Sigmoid colon (tissue), 7 donors: ENCODE data around the gene KRTAP12-2. TPM values are rescaled to one million over a fixed set of nuclear protein-coding genes. Genes with fewer than 3 reads are reported as not detected.
"Not testable (repeated sequence)": the region's sequence is repeated elsewhere in the genome, so short reads cannot be mapped to it uniquely, and the experiment has no call there.

Source experiments
- DNase-seq: peaks from one replicate; pipeline ENCODE4 v3.0.0-alpha.2; 2019
- H3K27ac ChIP-seq, 4 donors: fragments of 200-600 bp; sonication (generic); one replicate each; pipeline ENCODE4 v1.5.1; 2016 to 2019; ENCODE audit warnings: mild to moderate bottlenecking in 1 of 4
- H3K27me3 ChIP-seq, 3 donors: fragments of 200-600 bp; sonication (generic); one replicate each; pipeline ENCODE4 v1.5.1; 2019; ENCODE audit warnings: mild to moderate bottlenecking in 1 of 3
- H3K36me3 ChIP-seq, 4 donors: fragments of 200-600 bp; sonication (generic); one replicate each; pipeline ENCODE4 v1.5.1; 2016 to 2019
- H3K4me1 ChIP-seq, 4 donors: fragments of 200-600 bp; sonication (generic); one replicate each; pipeline ENCODE4 v1.5.1; 2017 to 2019
- H3K4me3 ChIP-seq, 4 donors: fragments of 200-600 bp; sonication (generic); one replicate each; pipeline ENCODE4 v1.5.1; 2017 to 2019; ENCODE audit warnings: mild to moderate bottlenecking in 2 of 4, moderate library complexity in 1 of 4
- H3K9me3 ChIP-seq, 4 donors: fragments of 200-600 bp in 3 of 4; sonication (generic) in 3 of 4; one replicate each; pipeline versions ENCODE4 v1.5.1 to v1.6.1; 2013 to 2019
- EP300 ChIP-seq, 4 donors: sonication (generic); formaldehyde crosslinking; IDR thresholded peaks; one replicate each; pipeline ENCODE4 v1.6.1; 2017; ENCODE audit warnings: antibody characterized with exemption in 4 of 4
- POLR2A ChIP-seq, 2 donors: fragments of 450-650 bp; IDR thresholded peaks; one replicate each; pipeline ENCODE4 v1.6.1; 2016; ENCODE audit warnings: antibody characterized with exemption in 2 of 2, mild to moderate bottlenecking in 2 of 2, moderate library complexity in 2 of 2
- POLR2AphosphoS5 ChIP-seq, 4 donors: sonication (generic); formaldehyde crosslinking; IDR thresholded peaks; one replicate each; pipeline ENCODE4 v1.6.1; 2017; ENCODE audit warnings: antibody characterized with exemption in 4 of 4
- WGBS, 2 donors: extraction: QIAGEN DNeasy Blood & Tissue Kit; methylation state at CpG; one replicate each; pipeline ENCODE4 v1.1.7; 2013; 5-methylcytosine and 5-hydroxymethylcytosine counted together
- intact Hi-C: fragments of 100-400 bp; cut with DNase I; formaldehyde crosslinking; loops from one replicate; pipeline ENCODE4 v1.15.1; 2023
- polyA plus RNA-seq, 3 donors: library from polyadenylated mRNA; stranded (reverse); fragments of 200-250 nt; gene quantifications; one replicate each; pipeline ENCODE4 v1.2.3, GENCODE V29; 2013
- total RNA-seq, 4 donors: library from RNA; depleted of rRNA; stranded (reverse); fragments of >200 nt; gene quantifications; one replicate each; pipeline ENCODE4 v1.1.0, GENCODE V29; 2016
- TF ChIP-seq, protein P1 (sequence below), 4 experiments: fragments of 450-650 bp in 3 of 4; fragments of 200-600 bp in 1 of 4; IDR thresholded peaks; one replicate each; pipeline ENCODE4 v1.5.1; 2016 to 2019; ENCODE audit warnings: antibody characterized with exemption in 4 of 4, mild to moderate bottlenecking in 3 of 4, moderate library complexity in 2 of 4
- donor health status: healthy with polysubstance abuse.
- donor health status: Bipolar disorder and iron deficiency.
- donor health status: healthy.

KRTAP12-2 gene
- total and polyA plus RNA-seq, 7 donors: not detected

DNA sequence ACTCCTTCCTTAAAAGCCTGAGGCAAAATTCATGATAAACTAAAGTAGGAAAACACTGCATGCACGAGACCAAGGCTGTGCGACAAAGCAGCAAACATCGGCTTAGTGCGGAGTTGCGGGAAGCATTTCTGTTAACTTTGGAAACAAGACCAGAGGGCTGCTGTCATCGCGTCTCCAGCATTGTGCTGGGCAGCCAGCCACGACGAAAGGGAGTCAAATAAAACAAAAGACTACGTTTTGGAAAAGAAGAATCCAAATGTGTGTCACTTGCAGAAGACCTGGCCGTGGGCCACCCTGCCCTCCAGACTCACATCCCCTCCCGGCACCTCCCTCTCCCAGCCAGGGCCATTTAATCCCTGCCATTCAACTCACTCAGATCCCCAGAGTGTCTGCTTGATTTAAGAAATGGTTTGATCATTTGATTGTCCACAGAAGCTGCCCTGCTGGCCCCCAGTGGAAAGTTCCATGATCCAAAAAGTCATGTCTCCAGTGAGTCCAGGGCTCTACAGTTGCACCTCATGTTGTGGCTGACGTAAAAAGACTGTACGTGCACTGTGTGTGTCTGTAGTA, 22.9 kb downstream of the KRTAP12-2 start:
- DNase-seq: no peak
- Histone ChIP-seq H3K27me3 (peaks cover 0 to 32% (median 10%) of the 10 kb centered on the region in 3 donors), H3K4me3 (no peak overlapping the region), H3K27ac (no peak overlapping the region), H3K36me3 (no peaks in the 10 kb centered on the region), H3K9me3 (peaks cover 0 to 6% (median 1%) of the 10 kb centered on the region in 4 donors), H3K4me1 (no peaks in the 10 kb centered on the region)
- 80 to 82% methylated on average over 14 of the region's 14 CpGs for WGBS, 2 donors
- TF ChIP-seq POLR2A (IDR thresholded peaks at IDR 0.05) (no peak), POLR2AphosphoS5 (IDR thresholded peaks at IDR 0.05) (no peak), EP300 (IDR thresholded peaks at IDR 0.05) (no peak)
- TF ChIP-seq, protein P1, sequence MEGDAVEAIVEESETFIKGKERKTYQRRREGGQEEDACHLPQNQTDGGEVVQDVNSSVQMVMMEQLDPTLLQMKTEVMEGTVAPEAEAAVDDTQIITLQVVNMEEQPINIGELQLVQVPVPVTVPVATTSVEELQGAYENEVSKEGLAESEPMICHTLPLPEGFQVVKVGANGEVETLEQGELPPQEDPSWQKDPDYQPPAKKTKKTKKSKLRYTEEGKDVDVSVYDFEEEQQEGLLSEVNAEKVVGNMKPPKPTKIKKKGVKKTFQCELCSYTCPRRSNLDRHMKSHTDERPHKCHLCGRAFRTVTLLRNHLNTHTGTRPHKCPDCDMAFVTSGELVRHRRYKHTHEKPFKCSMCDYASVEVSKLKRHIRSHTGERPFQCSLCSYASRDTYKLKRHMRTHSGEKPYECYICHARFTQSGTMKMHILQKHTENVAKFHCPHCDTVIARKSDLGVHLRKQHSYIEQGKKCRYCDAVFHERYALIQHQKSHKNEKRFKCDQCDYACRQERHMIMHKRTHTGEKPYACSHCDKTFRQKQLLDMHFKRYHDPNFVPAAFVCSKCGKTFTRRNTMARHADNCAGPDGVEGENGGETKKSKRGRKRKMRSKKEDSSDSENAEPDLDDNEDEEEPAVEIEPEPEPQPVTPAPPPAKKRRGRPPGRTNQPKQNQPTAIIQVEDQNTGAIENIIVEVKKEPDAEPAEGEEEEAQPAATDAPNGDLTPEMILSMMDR (IDR thresholded peaks at IDR 0.05): no peak
- intact Hi-C loops: no loop called here

DNA sequence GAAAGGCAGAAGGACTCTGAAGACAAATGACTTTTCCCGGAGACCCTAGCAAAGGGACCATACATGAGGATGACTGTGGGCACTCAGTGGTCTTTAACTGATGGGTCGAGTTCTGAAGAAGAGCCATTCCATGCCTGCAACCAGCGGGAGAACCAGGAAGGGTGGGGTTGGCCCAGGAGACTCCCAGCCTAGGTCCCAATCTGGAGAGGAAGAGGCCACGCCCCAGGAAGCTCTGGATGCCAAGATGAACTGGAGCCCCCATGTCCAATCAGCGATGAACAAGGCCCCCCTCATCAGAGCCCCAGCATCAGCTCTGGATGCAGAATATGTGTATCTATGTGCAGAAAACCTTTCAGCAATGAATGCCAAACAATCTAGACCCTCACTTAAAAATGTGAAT, 26.0 kb downstream of the KRTAP12-2 start:
- no peak overlapping the region for H3K4me3 ChIP-seq
- DNase-seq: no peak
- WGBS, 2 donors: 79 to 91% methylated on average over 5 of the region's 5 CpGs
- H3K4me1 ChIP-seq: no peaks in the 10 kb centered on the region
- H3K27ac ChIP-seq: no peak overlapping the region
- peaks cover 0 to 29% (median 0%) of the 10 kb centered on the region in 3 donors for H3K27me3 ChIP-seq
- H3K9me3 ChIP-seq: peaks cover 0 to 6% (median 1%) of the 10 kb centered on the region in 4 donors
- H3K36me3 ChIP-seq: no peaks in the 10 kb centered on the region
- TF ChIP-seq POLR2A (IDR thresholded peaks at IDR 0.05) (no peak), EP300 (IDR thresholded peaks at IDR 0.05) (no peak), POLR2AphosphoS5 (IDR thresholded peaks at IDR 0.05) (no peak)
- TF ChIP-seq, protein P1 (IDR thresholded peaks at IDR 0.05): no peak
- intact Hi-C loops: no loop called here

DNA sequence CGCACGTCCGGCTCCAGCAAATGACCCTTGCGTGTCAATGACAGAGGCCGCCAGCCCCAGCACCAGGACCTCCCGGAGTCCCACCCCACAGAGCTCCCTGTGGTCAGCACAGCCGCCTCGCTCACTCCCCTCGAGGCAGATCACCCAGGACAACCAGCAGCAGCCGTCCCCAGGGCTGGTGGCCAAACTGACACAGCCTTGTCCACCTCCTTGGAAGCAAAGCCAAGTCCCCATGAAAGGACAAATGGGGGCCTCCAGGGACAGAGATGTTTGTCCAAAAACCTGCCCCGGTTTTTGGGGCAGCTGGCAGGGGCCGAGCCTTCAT, 27.4 kb downstream of the KRTAP12-2 start:
- DNase-seq: no peak
- intact Hi-C loops: no loop called here
- H3K36me3 ChIP-seq: no peaks in the 10 kb centered on the region
- no peak for TF ChIP-seq POLR2A (IDR thresholded peaks at IDR 0.05)
- TF ChIP-seq, protein P1 (IDR thresholded peaks at IDR 0.05): no peak
- no peak for TF ChIP-seq POLR2AphosphoS5 (IDR thresholded peaks at IDR 0.05)
- TF ChIP-seq EP300 (IDR thresholded peaks at IDR 0.05): no peak
- H3K27me3 ChIP-seq: peaks cover 0 to 32% (median 0%) of the 10 kb centered on the region in 3 donors
- H3K9me3 ChIP-seq: peaks cover 0 to 4% (median 1%) of the 10 kb centered on the region in 4 donors
- no peaks in the 10 kb centered on the region for H3K4me1 ChIP-seq
- WGBS, 2 donors: 84 to 87% methylated on average over 12 of the region's 12 CpGs
- H3K4me3 ChIP-seq: no peak overlapping the region
- no peak overlapping the region for H3K27ac ChIP-seq

- H3K36me3 ChIP-seq, H3K27ac ChIP-seq, H3K4me1 ChIP-seq, intact Hi-C loops, H3K9me3 ChIP-seq, DNase-seq, H3K4me3 ChIP-seq: not testable (repeated sequence)
- H3K27me3 ChIP-seq: peaks cover 0 to 32% (median 0%) of the 10 kb centered on the region in 3 donors
- 79 to 80% methylated on average over 21 of the region's 21 CpGs for WGBS, 2 donors
Observed at GRCh38 chr21:44638506-44639330, 28.0 kb downstream of the KRTAP12-2 start.

GRCh38 chr21:44637851-44638348, 28.8 kb downstream of the KRTAP12-2 start:
- H3K4me1 ChIP-seq, intact Hi-C loops, H3K9me3 ChIP-seq, H3K4me3 ChIP-seq, DNase-seq, H3K27ac ChIP-seq, H3K36me3 ChIP-seq: not testable (repeated sequence)
- H3K27me3 ChIP-seq: peaks cover 0 to 32% (median 0%) of the 10 kb centered on the region in 3 donors
- WGBS, 2 donors: 58 to 63% methylated on average over 12 of the region's 12 CpGs
